ENCODE measurements around the gene CYP24A1.

CYP24A1 gene

GRCh38 chr20:54173653-54174456 lies at the start of gene CYP24A1:
TSS of gene CYP24A1 (minus strand) at chr20:54173986. CDS start at chr20:54173579, 407 bp downstream.
- no peak for DNase-seq

- no peak for DNase-seq
Measured at GRCh38 chr20:54223285-54223684, 49.5 kb upstream of the CYP24A1 start.

DNA sequence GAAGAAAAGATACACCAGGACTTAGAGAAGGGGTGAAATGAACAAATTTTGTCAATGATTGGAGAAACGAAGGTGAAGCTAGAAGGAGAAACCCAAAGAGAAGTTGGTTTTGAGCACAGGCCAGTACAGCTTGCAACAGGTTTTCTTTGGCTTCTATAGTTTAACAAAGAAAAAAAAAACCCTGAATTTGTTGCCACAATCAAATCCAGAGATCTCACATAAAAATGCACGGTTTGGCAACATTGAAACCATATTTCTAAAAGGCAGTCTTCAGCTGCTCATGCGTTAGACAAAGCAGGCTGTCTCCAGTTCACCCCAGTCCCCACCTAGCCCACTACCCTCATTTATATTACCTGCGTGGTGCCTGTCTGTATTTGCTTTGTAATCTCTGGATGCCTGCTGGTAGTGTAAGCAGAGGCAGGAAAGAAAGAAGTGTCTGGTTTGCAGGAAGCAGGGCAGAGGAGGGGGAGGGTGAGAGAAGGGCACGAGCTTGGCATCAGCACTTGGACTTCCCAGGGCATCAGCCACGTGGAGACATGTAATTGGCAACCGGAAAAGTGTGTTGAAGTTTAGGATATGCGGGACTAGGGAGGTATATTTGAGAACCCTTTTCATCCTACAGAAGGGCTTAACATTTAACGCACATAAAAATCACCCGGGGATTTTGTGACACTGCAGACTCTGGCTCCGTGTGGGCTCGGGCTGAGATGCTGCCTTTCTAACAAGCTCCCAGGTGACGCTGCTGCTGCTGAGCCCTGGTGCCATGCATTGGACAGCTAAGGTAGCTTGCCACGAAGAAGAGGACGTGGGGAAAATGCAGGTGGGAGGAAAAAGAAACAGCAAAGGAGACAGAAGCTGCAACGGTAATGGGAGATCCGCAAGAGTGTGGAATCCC lies 48.5 kb upstream of the CYP24A1 start:
- DNase-seq, result no peak

DNA sequence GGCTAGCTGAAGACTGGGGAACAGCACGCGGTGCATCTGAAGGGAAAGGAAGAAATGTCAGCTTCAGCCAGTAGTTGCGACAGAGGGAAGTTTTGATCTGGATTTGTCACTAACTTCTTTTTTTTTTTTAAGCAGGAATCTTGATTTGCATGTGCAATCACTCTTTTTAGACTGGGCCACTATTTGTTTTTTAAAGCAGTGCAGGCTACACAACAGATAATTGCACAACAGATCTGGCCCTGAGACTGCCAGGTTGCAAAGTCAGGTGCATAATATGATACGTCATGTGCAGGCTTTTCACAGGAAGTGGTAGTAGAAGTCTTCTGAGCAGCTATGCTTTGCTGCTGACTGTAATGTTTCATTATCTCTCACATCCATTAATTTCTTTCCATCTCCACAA lies 47.6 kb upstream of the CYP24A1 start:
- peak; percentile 14 for DNase-seq

DNA sequence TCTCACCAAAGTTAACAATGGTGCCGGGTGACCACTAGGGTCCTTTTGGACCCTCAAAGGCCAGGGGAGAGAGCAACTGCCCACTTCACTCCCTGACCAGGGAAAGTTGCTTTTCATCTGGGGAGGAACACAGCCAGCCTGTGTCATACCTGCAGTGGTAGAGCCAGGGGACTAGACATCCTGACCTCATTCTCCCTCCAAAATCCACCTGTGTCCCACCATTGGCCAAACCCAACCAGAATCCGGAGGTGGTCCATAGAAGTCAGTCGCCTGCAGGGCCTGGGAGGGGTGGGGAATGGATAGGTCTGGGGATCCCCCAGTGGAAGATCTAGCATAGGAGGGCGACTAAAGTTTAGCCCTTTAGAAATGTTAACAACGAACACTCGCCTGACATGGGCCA lies 46.9 kb upstream of the CYP24A1 start:
- DNase-seq, result no peak

DNA sequence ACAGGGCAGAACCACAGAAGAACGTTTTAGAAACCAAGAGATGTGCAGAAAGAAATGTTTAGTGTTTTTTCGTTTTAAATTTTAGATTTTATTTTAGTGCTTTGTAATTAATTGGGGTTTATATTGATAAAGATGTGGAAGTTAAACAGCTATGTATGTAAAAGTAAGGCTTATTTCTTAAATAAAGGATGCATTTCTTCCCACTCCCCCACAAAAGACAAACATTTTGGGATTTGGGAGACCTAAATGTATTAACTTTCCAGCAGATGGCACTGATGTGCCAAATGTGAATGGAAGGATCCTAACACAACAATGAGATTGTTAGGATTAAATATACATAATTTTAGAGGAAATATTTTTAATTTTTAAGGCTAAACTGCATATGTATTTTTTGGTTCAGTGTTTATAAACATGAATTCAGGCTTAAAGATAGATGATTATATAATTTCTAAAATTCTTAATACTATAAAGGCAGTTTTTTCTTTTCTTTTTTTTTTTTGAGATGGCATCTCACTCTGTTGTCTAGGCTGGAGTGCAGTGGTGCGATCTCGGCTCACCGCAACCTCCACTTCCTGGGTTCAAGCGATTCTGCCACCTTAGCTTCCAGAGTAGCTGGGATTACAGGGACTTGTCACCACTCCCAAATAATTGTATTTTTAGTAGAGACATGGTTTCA lies 46.1 kb upstream of the CYP24A1 start:
- DNase-seq, result no peak

DNA sequence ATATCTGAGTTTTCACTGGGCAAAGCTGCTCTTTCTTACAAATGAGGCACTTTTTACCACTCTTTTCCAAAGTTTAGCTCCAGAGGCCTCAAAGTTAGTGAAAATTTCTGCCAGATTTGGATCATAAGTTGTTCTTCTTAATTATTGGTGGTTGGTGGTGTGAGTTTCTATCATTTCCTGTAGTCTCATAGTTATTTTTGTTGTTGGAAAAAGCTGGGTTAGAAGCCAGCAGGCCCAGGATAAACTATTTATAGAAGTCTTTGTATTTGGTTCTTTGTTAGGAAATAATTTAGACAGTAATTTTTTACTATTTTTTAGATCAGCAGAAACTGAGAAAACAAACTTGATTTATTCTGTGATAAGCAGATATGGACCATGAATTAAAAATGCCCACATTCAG lies 44.7 kb upstream of the CYP24A1 start:
- no peak for DNase-seq

GRCh38 chr20:54217762-54218161 lies 44.0 kb upstream of the CYP24A1 start:
- no peak for DNase-seq

DNA sequence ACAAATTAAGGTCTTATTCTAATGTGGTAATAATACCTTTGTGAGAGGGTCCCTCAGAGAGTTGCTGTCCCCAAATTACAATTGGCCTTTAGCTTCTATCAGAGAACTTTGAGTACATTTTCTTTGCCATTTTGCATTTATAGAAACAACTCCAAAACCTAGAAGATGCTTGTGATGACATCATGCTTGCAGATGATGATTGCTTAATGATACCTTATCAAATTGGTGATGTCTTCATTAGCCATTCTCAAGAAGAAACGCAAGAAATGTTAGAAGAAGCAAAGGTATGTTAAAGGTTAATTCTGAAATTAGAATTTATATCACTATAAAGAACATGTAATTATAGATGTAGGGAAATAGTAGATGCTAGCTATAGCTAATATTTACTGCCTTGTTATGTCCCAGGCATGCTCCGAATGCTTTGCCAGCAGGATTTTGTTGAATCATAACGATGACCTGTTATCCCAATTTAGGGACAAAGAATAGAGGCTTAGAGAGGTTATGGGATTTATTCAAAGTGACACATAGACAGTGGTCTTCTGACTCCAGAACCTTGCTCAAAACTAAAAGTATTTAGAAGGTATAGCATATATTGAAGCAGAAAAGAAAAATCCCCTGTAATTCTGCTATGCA lies 41.5 kb upstream of the CYP24A1 start:
- no peak for DNase-seq

DNA sequence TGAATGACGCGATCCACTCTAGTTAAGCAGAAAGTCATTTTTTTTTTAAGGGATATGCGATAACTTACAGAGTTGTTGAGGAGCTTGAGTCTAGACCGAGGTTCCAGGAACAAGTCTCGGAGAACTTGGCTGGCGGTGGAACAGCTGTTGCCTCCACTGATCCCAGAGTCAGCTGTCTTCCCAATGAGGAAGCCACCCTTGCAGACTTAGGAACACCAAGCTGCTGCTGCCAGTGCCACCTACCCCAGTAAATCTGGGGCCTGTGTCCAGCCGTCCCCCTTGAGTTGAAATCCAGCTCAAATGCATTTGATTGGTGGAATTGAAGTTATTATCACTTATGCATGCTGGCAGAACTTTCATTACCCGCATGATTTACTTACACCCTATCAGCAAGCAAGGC lies 40.8 kb upstream of the CYP24A1 start:
- no peak for DNase-seq

- DNase-seq, result no peak
Measured at GRCh38 chr20:54212871-54213270, 39.1 kb upstream of the CYP24A1 start.

GRCh38 chr20:54212226-54212625 lies 38.4 kb upstream of the CYP24A1 start:
- DNase-seq, result no peak

DNA sequence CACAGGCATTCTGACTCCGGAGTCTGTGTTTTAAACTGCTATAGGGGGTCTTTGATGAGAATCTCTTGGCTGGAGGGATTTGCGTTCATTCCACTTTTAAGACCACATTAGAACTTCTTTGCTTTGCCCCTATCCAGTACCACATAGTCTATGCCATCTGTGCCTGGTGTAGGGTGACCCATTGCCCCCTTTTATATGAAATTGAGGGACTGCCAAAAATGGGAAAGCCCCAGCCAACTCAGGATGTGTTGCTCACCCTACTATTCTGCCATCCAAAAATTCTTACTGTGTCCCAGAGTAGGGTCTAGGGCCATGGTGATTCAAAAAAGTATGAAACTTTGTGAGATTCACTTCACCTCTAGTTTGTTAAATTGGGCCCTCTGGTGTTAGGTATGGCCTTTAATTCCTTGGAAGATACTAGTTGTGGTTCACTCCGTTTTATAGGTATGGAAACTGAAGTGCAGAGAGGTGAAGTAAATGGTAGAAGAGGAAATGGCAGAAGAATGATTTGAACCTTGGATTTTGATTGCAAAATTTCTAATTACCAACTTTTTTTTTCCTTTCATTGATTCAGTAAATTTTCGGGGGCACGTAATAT lies 35.5 kb upstream of the CYP24A1 start:
- no peak for DNase-seq

GRCh38 chr20:54208548-54209176 lies 34.9 kb upstream of the CYP24A1 start:
- DNase-seq, result no peak

DNA sequence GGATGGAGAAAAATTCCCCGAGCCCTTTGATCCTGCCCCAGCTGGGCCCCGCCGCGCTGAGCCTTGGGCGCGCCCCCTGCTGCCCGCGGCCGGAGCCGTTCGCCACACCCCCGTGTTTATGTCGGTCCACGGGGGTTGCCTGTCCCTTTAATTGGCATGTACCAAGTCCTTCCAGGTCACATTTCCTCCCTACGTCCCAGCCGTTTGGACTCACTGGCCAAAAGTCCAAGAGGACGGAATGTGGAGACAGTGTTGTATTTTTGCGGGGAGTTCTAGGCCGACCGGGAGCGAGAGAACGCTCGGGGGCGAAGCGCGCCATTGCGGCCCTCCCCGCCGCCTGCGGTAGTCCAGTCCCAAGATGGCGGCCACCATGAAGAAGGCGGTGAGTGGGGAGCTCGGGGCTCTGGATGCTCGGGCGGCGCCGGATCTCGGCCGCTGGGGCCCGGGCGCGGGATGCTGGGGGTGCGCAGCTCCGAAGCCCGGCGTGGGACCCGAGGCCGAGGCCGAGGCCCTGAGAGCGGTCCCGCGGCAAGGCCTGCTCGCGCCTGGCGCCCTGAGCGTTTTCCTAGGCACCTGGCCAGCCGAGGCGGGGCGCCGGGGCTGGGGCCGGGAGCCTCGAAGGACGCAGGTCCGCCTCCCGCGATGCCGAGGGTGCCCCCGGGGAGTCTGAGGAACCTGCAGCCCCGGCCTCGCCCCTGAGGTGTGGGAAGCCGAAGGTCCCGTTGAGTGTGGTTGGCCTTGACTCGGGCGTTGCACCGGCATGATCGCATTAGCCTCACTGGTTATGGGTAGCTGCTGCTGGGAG lies 34.2 kb upstream of the CYP24A1 start, which contains the start of gene PFDN4:
PFDN4 (plus strand) TSS at position 345 of the 805 bp plus-strand sequence; CDS start at position 359, 14 bp downstream.
- DNase-seq, result peak; percentile 67

DNA sequence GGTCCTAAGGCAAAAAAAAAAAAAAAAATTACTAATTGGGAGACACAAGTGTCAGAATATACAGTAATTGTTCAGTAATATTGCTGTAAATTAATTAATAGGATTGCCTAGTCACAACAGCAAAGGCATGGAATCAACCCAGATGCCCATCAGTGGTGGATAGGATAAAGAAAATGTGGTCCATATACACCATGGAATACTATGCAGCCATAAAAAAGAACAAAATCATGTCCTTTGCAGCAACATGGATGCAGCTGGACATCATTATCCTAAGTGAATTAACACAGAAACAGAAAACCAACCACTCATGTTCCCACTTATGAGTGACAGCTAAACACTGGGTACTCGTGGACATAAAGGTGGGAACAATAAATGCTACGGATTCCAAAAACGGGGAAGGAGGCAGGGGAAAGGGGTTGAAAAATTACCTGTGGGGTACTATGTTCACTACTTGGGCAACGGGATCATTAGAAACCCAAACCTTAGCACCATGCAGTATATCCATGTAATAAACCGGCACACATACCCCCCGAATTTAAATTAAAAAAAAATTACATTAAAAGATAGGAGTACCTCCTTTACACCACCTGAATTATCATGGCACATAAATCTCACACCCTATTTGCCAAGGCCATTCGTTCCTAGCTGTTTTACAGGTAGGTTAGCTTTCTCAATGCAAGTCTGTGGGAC lies 33.4 kb upstream of the CYP24A1 start:
- no peak for DNase-seq

GRCh38 chr20:54205450-54205849 lies 31.7 kb upstream of the CYP24A1 start:
- no peak for DNase-seq

DNA sequence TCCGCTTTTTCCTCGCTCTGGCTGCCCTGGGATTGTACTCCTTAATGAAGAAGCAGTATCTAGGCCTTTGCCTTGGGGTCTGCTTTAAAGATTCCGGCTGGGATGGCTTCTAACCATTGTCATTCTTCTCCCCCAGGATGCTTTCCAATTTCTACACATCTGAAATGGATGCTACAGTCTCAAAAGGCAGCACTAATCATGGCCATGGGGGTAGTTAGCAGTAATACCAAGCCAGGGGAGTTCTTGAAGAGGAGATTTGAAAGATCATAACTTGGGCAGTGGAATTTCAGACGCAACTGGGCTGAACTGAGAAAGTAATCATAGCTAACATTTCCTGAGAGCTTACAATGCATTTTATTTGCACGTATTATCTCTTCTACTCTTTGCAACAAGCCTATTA lies 30.7 kb upstream of the CYP24A1 start:
- no peak for DNase-seq

- DNase-seq, result no peak
Measured at GRCh38 chr20:54204063-54204462, 30.3 kb upstream of the CYP24A1 start.

GRCh38 chr20:54203281-54203680 lies 29.5 kb upstream of the CYP24A1 start:
- DNase-seq, result no peak
